HG02884 (cell line): Measurements from ENCODE around the gene OR52B4.
"Not testable (repeated sequence)": the region's sequence is repeated elsewhere in the genome, so short reads cannot be mapped to it uniquely, and the experiment has no call there.

Source experiments
- ATAC-seq: cut with Tn5 transposase; IDR thresholded peaks from one replicate; pipeline ENCODE4 v1.9.1; 2021; ENCODE audit warnings: mild to moderate bottlenecking, moderate library complexity; ENCODE audit not compliant: unreplicated experiment

Gene OR52B4

DNA sequence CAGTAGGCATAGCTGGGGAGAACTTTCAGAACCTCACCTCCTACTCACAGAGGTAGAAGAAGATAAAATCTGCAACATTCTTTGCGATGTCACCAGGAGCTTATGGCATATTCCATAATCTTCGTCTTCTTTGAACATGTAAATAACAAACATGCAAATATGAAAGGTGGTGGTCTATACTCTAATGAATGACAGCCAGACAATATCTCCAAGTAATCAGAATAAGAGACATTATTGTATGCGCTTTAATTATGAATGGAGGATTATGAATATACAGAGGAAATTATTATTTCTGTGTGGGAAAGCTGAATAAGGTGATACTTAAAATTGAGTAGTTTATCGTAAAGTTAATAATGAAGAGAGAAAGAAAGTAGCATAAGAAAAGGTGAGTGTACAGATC is at the start of gene OR52B4:
Gene OR52B4 (minus strand): TSS at position 101 of the 400 bp plus-strand sequence. CDS start 91 bp downstream, at position 10.
- no peak for ATAC-seq

DNA sequence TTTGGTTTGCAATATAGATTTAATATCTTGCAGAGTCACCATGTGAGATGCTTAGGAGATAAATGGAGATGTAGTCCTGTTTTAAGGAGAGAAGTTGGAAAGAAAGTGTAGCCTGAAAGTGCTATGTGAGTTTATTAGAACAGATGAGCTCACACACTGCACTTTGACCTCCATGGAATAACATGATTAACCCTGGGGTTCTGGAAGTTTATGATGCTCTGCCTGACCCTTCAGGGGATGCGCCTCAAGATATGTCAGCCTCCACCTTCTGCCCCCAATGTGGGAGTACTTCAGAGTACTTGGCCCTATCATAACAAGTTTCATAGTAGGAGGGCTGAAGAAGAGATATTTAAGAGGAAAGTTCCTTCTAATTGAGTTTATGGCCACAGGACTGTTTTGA is 48.6 kb upstream of the OR52B4 start:
- no peak for ATAC-seq

DNA sequence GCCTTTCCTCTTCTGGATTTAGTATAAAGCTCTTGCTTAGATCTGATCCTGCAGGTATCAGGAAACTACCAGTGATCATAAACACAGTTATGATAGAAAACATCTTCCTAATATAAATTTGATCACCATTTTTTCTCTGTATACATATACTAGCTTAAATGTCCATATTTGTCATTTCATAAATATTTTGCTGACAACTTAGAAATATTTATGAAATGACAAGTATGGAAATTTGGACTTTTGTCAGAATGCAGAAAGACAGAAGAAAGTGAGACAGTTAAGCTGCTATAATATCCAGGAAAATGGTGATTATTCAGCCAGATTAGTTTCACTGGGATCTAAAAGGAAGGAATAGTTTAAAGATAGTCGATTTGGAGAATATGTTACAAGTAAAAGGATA is 48.1 kb upstream of the OR52B4 start:
- ATAC-seq = no peak

DNA sequence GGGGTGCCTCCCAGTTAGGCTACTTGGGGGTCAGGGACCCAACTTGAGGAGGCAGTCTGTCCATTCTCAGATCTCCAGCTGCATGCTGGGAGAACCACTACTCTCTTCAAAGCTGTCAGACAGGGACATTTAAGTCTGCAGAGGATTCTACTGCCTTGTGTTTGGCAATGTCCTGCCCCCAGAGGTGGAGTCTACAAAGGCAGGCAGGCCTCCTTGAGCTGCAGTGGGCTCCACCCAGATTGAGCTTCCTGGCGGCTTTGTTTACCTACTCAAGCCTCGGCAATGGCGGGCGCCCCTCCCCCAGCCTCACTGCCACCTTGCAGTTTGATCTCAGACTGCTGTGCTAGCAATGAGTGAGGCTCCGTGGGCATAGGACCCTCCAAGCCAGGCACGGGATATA is 38.0 kb upstream of the OR52B4 start:
- not testable (repeated sequence) for ATAC-seq

DNA sequence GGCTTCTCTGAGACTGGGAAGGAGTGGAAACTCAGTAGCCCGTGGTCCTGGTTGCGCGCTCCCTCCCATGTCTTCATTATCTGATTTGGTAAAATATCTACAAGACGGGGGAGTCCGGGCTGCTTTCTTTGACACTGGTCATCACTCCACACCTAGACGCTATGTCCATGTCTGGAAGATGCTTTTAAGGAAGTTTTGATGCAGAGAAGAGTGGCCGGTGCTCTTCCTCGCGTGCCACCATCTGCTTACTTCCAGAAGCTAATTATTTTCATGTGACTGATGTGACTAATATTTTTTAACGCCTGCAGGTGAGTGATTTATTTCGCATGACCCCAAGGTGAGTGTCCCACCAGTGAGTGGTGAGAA is 25.7 kb upstream of the OR52B4 start:
- ATAC-seq = peak; percentile 10

DNA sequence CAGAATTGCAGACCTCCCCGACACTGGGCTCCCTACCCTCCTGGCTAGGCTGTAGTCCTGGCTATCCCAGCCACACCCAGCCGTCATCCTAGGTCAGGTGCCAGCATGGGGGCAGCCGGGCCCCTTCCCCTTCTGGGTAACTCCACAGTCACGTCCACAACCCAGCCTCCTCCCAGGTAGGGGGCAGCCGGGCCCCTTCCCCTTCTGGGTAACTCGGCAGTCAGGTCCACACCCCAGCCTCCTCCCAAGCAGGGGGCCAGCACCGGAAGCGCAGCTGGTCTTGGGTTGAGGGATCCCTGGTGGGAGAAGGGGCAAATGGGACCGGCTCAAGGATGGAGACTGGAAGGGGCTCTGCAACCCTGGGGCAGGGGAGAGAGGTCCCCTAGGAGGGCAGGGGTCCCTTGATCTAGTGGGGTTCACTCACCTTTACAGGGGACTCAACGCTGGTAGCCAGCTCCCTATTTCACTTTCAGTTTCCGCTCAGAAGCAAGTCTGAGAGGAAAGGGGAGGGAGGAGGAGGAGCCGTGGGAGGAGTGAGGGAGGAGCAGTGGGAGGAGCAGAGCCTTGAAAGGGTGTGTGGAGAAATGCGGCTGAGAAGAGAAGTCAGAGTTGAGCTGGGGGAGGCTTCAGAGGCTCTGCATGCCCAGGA is 25.1 kb upstream of the OR52B4 start, which contains the start of gene TRIM21:
Gene TRIM21 (minus strand): TSS at position 494 of the 649 bp plus-strand sequence. CDS start 3,293 bp downstream, outside the sequence.
- peak; percentile 99 for ATAC-seq

DNA sequence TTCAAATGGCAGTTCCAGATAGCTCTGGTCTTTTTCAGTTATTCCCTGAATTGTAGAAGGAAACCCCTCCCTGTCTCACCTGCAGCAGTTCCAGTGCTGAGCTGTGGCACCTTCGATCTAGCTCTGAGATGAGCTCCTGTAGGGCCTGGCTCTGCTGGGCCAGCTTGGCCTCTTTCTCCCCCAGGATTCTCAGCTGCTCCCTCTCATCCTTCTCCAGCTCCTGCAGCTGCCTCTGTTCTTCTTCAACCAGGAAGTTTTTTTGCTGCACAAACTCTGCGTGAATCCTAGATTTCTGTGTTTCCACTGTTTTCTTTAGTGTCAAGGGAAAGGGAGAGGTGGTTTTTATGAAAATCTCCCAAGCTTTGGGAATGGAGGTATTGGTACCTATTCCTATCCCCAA is 20.0 kb upstream of the OR52B4 start:
- no peak for ATAC-seq

DNA sequence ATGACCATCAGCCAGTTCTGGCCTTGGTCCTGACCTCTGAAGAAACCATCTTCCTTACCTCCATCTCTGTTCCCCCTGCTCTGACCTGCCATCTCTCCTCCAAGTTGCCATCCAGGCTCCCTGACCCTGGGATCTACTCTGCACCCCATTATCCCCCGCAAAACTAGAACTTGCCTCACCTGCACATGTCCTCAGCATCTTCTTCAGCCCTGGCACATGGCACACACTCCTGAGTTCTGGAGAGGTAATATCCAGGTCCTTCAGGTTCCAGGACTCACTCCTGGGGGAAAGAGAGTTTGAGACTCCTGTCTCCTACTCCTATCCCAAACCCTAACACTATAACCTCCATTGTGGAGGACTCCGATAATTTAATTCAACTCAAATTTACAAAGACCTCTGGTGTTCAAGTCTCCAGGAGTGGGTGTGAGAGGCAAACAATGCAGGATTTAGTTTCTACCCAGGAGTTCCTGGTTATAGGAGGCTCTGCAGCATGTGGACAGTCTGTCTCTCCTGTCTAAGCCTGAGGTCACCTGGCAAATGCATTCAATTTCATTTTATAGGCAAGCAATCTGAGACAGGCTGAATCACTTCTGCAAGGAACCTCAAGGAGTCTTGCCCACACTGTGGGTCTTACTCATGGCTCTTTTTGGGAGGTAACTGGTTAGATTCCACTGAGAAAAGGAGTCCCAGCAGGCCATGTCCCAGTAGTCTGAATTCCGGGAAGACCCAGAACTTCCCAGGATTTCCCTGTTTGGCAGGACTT is 18.0 kb upstream of the OR52B4 start:
- no peak for ATAC-seq

DNA sequence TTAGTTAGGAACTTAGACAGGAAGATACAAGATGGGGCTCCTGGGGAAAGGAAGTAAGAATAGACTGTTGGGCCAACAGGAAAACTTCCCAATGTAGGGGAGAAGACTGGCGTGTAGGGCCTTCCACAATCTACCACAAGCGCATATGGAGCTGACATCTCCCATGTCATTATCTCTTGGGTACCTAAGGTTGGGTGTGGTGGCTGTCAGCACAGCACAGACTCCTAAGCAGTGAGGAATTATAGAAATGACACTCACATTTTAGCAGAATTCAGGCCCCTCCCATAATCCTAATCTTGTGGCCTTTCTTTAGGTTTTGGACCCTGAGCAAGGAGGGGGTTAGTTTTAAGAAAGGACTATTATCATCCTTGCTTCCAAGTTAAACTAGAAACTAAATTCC is 13.7 kb upstream of the OR52B4 start:
- no peak for ATAC-seq

DNA sequence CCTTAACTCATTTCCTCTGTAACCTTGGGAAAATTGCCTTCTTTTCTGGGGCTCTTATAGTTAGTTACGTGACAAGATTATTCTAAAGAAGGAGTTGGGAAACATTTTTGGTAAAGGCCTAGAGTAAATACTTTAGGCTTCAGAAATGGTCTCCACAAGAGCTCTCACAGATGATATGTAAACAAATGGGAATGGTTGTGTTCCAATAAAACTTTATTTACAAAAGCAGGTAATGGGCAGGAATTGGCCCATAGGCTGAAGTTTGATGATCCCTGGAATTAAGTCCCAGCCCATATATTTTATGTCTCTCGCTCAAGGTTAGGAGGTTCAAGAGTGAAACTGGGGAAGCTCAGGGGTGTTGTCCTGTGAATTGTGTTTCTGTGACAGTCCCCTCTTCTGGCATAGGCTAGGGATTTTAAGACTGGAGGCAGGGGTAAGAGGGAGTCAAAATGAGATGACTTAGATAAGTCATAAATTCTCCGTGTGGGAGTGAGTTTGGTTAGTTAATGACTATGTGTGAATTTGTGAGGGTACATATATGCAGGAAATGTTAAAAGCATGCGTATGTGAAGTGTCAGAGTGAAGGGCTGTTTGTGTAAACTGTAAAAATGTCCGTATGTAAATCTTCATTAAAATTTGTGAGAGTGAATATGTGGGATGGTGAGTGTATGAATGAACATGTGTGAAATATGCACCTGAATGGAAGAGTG is 7.4 kb upstream of the OR52B4 start:
- ATAC-seq = no peak

DNA sequence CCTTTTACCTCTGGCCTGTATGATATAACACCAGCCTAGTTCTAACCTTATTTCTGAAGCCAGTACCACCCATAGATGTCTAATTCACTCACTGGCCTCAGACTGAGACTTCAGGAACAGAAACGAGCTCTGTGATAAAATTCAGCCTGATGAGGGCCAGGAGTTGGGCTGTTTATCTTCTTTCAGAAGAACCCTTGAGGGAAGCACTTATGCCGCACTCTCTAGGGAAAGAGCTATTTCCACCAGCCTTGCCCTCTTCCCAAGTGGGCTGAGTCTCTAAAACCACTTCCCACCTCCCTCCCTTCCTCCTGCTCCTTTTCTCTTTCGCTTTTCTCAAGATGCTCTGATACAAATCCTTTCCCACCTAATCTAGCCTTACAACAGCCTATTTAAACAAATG is 2.0 kb upstream of the OR52B4 start:
- ATAC-seq = no peak

DNA sequence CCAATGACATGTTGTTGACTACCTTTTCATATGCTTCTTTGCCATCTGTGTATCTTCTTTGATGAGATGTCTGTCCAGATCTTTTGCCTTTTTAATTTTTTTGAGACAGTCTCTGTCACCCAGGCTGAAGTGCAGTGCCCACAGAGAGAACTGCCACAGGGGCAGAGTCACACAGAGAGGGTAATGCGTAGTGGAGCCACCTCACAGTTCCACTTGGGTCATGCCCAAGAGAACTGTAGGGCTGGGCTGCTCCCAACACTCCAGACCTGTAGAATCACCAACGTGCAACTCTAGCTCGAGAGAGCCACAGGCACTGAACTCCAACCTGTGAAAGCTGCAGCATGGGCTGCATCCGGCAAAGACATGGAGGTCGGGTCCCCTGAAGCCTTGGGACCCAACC is 20.0 kb downstream of the OR52B4 start:
- ATAC-seq = not testable (repeated sequence)

DNA sequence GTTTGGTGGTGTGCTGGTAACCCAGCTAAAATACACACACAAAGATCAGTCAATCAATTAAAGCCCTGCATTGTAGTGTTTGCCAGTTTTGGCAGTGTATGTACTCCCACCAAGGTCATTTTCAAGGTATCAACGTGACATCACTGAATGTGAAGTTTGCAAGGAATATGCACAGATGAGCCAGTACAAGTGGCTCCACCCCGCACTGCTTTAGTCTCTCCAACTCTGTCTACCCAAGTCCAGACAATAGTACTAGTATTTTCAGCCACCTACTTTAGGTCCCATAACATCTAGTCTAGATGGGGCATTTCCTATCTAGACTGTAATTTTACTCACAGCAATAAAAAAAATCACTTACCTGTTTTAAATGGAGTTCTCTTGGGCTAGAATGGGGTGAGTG is 22.8 kb downstream of the OR52B4 start:
- not testable (repeated sequence) for ATAC-seq

DNA sequence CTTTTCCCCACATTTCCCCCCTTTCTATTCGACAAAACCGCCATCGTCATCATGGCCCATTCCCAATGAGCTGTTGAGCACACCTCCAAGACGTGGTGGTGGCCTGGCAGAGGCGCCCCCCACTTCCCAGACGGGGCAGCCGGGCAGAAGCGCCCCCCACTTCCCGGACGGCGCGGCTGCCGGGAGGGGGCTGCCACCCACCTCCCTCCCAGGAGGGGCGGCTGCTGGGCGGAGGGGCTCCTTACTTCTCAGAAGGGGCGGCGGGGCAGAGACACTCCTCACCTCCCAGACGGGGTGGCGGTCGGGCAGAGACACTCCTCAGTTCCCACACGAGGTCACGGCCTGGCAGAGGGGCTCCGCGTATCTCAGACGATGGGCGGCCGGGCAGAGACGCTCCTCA is 33.8 kb downstream of the OR52B4 start:
- not testable (repeated sequence) for ATAC-seq
